H7 (cell line): ENCODE results near the gene ANKRD31. TPM values are rescaled to one million over a fixed set of nuclear protein-coding genes. Genes with fewer than 3 reads are reported as not detected.
"Not testable (repeated sequence)": the region's sequence is repeated elsewhere in the genome, so short reads cannot be mapped to it uniquely, and the experiment has no call there.

Experiments used
- DNase-seq: peaks from one replicate; pipeline ENCODE4 v3.0.0; 2012
- H3K27me3 ChIP-seq: 2 replicates; pipeline ENCODE4 v1.6.0; 2011; ENCODE audit warnings: mild to moderate bottlenecking, low read length; ENCODE audit not compliant: control insufficient read depth, insufficient read depth
- H3K36me3 ChIP-seq: replicated peaks from 2 replicates; pipeline ENCODE4 v1.5.1; 2011; ENCODE audit warnings: low read length; ENCODE audit not compliant: control insufficient read depth, insufficient read depth
- H3K4me3 ChIP-seq: 2 replicates; pipeline ENCODE4 v1.5.1; 2011; ENCODE audit warnings: low read depth, mild to moderate bottlenecking, control low read depth, low read length, moderate library complexity; ENCODE audit not compliant: insufficient read depth
- total RNA-seq: library from RNA; depleted of rRNA; stranded (reverse); fragments of >200 nt; shearing (Covaris generic); gene quantifications from 2 replicates; pipeline ENCODE4 v1.2.3, GENCODE V29; 2014

ANKRD31 gene
- total RNA-seq, 1 experiment from 2014 or later: not detected

GRCh38 chr5:75079346-75079745, 157.3 kb downstream of the ANKRD31 start:
- not testable (repeated sequence) for H3K27me3 ChIP-seq, H3K4me3 ChIP-seq, H3K36me3 ChIP-seq, DNase-seq

DNA sequence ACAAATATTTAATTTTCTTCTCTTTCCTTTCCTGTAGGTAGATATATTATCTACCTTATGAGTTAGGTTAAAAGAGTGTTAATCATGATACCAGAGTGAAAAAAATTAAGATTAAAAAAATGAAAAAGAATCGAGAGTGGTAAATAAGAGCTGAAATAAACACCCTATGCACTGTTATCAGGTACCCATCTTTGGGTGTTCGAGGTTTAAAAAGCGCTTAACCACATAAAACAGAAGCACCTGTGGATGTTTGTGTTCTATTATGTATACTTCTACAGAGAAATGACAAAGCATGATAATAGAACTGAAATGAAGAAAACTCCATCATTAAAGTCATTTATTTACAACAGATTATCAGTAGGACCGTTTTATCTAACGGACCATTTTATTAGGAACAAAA, 158.7 kb downstream of the ANKRD31 start:
- Histone ChIP-seq H3K27me3 (no peaks in the 10 kb centered on the region), H3K4me3 (no peak overlapping the region), H3K36me3 (no peaks in the 10 kb centered on the region)
- DNase-seq: no peak

- no peaks in the 10 kb centered on the region for H3K36me3 ChIP-seq
- no peak overlapping the region for H3K4me3 ChIP-seq
- no peaks in the 10 kb centered on the region for H3K27me3 ChIP-seq
- no peak for DNase-seq
Observed at GRCh38 chr5:75072061-75072460, 164.6 kb downstream of the ANKRD31 start.

GRCh38 chr5:75071100-75071499, 165.6 kb downstream of the ANKRD31 start:
- no peaks in the 10 kb centered on the region for H3K27me3 ChIP-seq
- no peak for DNase-seq
- H3K4me3 ChIP-seq: no peak overlapping the region

GRCh38 chr5:75067434-75067833, 169.2 kb downstream of the ANKRD31 start:
- H3K36me3 ChIP-seq: no peaks in the 10 kb centered on the region
- no peaks in the 10 kb centered on the region for H3K27me3 ChIP-seq
- no peak for DNase-seq
- no peak overlapping the region for H3K4me3 ChIP-seq

More at GRCh38 chr5:75071100-75071499, 165.6 kb downstream of the ANKRD31 start:
- no peaks in the 10 kb centered on the region for H3K36me3 ChIP-seq

DNA sequence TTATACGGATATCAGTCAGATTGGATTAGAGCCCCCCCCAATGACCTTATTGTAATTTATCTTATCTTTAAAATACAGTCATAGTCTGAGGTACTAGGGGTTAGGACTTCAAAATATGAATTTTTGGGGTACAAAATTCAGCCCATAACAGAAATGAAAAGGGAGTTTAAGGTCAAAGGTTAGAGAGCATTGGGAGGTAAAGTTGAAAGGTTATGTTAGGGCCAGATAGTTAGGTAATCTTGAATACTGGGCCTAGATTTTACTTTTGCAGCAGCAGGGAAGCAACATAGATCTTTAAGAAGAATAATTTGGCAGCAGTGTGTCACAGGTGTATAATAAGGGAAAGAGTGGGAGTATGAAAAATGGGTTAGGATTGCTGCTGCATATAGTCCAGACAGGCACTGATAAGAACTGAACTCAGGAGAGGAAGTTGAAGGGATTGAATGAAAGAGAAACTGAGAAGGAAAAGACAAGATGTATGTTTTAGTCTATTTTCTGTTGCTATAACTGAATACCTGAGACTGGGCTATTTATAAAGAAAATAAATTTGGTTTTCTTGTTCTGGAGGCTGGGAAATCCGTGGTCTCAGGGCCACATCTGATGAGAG, 173.7 kb downstream of the ANKRD31 start:
- H3K4me3 ChIP-seq: no peak overlapping the region
- no peaks in the 10 kb centered on the region for H3K36me3 ChIP-seq
- DNase-seq: no peak
- H3K27me3 ChIP-seq: no peaks in the 10 kb centered on the region

DNA sequence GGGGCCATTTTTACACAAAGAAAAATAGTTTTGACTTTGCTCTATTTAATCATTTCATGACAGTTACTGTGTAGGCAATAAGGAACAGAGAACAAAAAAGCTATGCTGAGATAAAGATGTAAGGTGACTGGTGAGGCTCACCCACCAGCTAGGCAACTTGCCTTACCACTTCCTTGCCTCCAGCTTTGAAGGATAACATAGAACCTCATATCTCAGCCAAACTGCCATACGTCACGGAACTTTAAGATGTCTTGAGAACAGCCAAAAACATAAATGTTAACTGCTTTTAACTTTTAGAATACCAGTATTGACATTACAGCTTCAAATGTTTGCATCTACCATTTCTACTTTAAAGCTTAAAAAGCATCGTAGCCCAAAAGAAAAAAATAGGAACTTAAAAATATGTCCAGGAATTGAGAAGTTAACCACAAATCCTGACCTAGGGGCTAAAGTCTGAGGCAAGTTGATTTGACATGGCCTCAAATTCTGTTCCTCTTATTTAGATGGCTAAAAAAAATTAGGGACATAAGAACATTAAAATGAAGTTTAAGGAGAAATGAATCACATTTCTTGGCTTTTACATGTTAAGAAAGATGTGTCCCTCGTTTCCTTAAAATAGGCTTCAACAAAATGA, 176.6 kb downstream of the ANKRD31 start:
- H3K4me3 ChIP-seq: no peak overlapping the region
- H3K27me3 ChIP-seq: no peaks in the 10 kb centered on the region
- no peaks in the 10 kb centered on the region for H3K36me3 ChIP-seq
- DNase-seq: no peak

GRCh38 chr5:75058986-75059535, 177.6 kb downstream of the ANKRD31 start:
- no peak for DNase-seq
- H3K36me3 ChIP-seq: no peaks in the 10 kb centered on the region
- H3K4me3 ChIP-seq: no peak overlapping the region
- no peaks in the 10 kb centered on the region for H3K27me3 ChIP-seq

GRCh38 chr5:75057561-75057960, 179.1 kb downstream of the ANKRD31 start:
- H3K36me3 ChIP-seq: no peaks in the 10 kb centered on the region
- no peak for DNase-seq
- peaks cover 6% of the 10 kb centered on the region; the same call in 1 of the 2 replicates for H3K27me3 ChIP-seq
- H3K4me3 ChIP-seq: no peak overlapping the region

DNA sequence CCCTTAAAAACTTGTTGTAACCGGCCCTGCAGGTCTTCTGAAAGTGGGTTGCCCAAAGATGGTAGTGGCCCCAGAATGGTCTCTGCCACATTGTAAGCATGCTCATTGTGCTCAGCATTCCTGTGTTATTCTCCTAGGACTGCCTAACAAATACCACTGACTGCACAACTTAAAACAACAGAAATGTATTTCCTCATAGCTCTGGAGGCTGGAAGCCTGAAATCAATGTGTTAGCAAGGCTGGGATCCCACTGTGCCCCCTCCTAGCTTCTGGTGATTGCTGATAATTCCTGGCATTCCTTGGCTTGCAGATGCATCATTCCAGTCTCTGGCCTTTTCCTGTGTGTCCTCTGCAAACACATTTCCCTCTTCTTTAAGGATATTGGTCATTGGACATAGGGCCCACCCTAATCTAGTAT, 180.9 kb downstream of the ANKRD31 start:
- no peak overlapping the region for H3K4me3 ChIP-seq
- peak; percentile 40 for DNase-seq
- H3K27me3 ChIP-seq: peaks cover 10% of the 10 kb centered on the region; the same call in 1 of the 2 replicates
- no peaks in the 10 kb centered on the region for H3K36me3 ChIP-seq

DNA sequence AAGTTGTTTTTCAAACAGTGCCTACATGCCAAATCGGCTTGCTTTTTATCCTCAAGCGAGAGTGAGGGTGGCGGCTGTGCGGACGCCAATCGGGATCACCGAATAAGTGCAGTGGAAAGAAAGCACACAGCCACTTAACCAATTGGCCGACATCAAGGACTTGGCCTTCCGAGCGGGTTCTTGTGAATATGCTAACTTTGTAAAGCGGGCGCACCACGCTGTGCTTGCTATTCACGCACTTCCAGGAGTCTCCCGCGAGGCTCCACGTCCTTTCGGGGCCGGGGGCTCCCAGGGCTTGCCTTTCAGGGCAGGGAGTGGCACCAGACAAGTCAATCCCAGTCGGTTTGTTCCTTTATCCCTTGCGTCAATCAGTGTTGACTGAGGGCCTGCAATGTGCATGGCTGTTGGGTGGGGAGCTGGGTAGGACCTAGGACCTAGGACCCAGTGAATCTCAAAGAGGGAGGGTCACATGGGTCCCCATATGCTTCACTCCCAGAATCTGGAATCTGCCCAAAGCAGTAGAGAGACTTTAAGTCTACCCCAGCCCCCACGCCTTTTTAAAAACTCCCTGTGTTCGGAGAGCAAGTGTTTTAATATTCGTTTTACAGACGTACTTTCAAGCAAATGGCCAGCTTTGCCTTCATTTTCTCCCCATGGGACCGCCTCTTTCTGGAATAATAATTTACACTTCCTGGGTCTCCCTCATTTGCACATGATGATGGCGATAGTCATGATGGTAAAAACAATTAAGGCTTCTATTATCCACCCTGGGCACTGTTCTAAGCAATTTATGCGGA, 182.3 kb downstream of the ANKRD31 start:
- peak; percentile 64 for DNase-seq
- no peaks in the 10 kb centered on the region for H3K36me3 ChIP-seq
- H3K4me3 ChIP-seq: peak overlapping the region; percentile 69
- peaks cover 10% of the 10 kb centered on the region; the same call in 1 of the 2 replicates for H3K27me3 ChIP-seq

DNA sequence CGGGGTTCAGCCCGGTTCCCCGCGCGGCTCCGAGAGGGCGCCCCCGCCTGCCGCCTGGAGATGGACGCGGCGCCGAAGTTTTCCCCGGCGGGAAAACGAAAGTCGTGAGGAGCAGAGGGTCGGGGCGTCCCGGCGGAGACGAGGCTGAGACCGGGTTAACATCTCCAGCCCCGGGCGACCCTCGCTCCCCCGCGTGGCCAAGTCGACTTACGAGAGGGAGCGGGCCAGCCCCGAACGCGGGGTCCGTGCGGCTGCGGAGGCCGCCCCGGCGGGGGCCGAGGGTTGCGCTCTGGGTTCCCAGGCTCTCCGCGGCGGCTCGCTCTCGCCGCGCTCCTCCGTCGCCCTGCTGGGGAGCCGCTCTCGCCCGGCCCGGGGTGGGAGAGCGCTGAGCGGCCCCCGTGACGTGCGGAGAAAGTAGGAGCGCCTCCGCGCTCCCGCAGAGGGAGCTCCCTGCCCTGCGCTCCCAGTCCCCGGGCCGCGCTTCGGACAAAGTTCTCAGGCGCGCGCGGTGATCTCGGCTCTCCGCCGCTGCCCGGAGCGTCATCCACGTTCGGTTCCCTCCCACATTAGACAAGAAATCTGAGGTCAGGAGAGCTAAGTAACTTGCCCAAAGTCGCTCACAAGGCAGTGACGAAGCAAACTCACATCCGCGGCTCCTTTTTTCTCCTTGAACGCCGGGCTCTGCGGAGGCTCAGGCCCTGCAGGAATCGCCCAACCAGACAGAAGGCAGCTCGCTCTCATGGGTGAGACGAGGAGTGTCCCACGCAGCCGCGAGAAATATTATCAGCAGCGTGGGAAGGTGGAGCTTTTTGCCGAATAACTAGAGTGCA, 183.2 kb downstream of the ANKRD31 start:
- no peaks in the 10 kb centered on the region for H3K36me3 ChIP-seq
- DNase-seq: peak; percentile 75
- H3K27me3 ChIP-seq: peaks cover 10% of the 10 kb centered on the region; the same call in 1 of the 2 replicates

GRCh38 chr5:75053054-75053303, 183.7 kb downstream of the ANKRD31 start:
- DNase-seq: no peak
- H3K27me3 ChIP-seq: peaks cover 10% of the 10 kb centered on the region; the same call in 1 of the 2 replicates
- H3K36me3 ChIP-seq: no peaks in the 10 kb centered on the region
- peak overlapping the region; percentile 69 for H3K4me3 ChIP-seq

More for the DNA sequence above, 183.2 kb downstream of the ANKRD31 start:
- peak overlapping the region; percentile 69 for H3K4me3 ChIP-seq
